ENCODE results near the gene CUEDC1.

DNA sequence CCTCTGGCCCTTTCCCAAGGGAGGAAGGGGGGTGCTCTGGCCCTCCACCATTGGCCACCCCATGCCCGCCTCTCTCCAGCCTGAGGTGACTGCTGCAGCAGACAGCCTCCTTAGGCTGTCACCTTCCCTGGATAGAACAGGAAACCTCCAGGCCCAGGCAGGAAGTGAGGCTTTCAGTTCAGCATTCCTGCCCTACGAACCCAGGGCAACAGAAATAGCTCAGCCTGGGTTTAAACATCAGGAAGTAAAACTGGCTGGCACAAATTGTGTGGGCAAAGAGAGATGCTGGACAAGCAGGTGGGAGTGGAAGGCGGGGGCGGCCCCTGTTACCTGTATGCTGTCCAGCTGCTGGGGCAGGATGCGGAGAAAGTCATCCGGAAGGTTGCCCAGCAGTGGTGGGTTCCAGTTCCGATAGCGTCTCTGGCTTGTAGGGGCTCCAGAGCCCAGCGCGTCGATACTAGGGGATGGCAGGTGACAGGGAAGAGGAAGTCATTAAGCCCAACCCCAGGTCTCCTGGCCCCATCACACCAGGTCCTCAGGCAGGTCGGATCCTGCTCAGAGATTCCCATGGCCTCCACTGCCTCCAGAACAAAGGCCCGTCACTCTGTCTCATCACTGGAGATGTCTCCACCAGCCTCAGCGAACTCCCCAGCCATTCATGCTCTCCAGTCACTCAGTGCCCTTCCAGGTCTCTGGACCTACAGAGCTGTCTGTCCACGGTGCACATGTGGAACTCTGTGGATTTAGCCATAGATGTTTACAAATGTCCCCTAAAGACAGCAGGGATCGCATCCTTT is 81.8 kb downstream of the CUEDC1 start:
- TF ChIP-seq, protein P1, sequence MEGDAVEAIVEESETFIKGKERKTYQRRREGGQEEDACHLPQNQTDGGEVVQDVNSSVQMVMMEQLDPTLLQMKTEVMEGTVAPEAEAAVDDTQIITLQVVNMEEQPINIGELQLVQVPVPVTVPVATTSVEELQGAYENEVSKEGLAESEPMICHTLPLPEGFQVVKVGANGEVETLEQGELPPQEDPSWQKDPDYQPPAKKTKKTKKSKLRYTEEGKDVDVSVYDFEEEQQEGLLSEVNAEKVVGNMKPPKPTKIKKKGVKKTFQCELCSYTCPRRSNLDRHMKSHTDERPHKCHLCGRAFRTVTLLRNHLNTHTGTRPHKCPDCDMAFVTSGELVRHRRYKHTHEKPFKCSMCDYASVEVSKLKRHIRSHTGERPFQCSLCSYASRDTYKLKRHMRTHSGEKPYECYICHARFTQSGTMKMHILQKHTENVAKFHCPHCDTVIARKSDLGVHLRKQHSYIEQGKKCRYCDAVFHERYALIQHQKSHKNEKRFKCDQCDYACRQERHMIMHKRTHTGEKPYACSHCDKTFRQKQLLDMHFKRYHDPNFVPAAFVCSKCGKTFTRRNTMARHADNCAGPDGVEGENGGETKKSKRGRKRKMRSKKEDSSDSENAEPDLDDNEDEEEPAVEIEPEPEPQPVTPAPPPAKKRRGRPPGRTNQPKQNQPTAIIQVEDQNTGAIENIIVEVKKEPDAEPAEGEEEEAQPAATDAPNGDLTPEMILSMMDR (IDR thresholded peaks at IDR 0.05), result no peak
- TF ChIP-seq EP300 (IDR thresholded peaks at IDR 0.05), result no peak
